PC-3 (cell line): ENCODE measurements around the gene TBX1.

Source experiments
- CTCF ChIP-seq: fragments of 300-600 bp; sonication (generic); conservative IDR thresholded peaks from 2 replicates; pipeline ENCODE4 v1.5.1; 2017; ENCODE audit warnings: antibody characterized with exemption, low read depth, mild to moderate bottlenecking, low read length
- EZH2 ChIP-seq: fragments of 300-600 bp; sonication (generic); IDR thresholded peaks from one replicate; pipeline ENCODE4 v1.6.1; 2017; ENCODE audit warnings: antibody characterized with exemption, mild to moderate bottlenecking, low read length; ENCODE audit not compliant: unreplicated experiment

- TF ChIP-seq CTCF: no peak
- TF ChIP-seq EZH2: no peak
These were observed 10.7 kb upstream of the TBX1 start for GRCh38 chr22:19749876-19750275.
